Measurements from ENCODE around the gene OR4P4. TPM values are rescaled to one million over a fixed set of nuclear protein-coding genes. Genes with fewer than 3 reads are reported as not detected.

OR4P4 gene
- total and polyA plus RNA-seq, 9 of the 15 experiments (the other 6 are each of a cell fraction or from before 2014, with no cell fraction given), result not detected

Other genes with a start within 250 kb of the OR4P4 start
Only the 7 nearest of the 12 such genes appear.
- gene OR4C15, start 80.6 kb upstream of the OR4P4 start, total RNA-seq (2014; rRNA removed), result not detected in 2 replicates
- gene OR4C15, start 80.6 kb upstream of the OR4P4 start, total RNA-seq (2014; rRNA removed; fragmentation: Illumina TruSeq; extraction: Trizol), result not detected in 2 replicates
- not detected in 2 replicates for gene OR4C15, start 80.6 kb upstream of the OR4P4 start, total RNA-seq (2015; rRNA removed; fragmentation: Illumina TruSeq; extraction: Trizol)
- gene OR4C15, start 80.6 kb upstream of the OR4P4 start, total RNA-seq (2021), result not detected in 2 replicates
- gene OR4C15, start 80.6 kb upstream of the OR4P4 start, polyA plus RNA-seq (2011; rRNA removed), result not detected in 2 replicates
- gene OR4C15, start 80.6 kb upstream of the OR4P4 start, polyA plus RNA-seq (2014; fragmentation: Illumina TruSeq; extraction: Trizol), result not detected in 2 replicates
- gene OR4C15, start 80.6 kb upstream of the OR4P4 start, polyA plus RNA-seq (2014; fragmentation: Nextera tagmentation; extraction: Ambion mirVana), result not detected
- not detected in 2 replicates for gene OR4C15, start 80.6 kb upstream of the OR4P4 start, polyA plus RNA-seq (2014; rRNA removed)
- not detected in 2 replicates for gene OR4C16, start 63.0 kb upstream of the OR4P4 start, total RNA-seq (2014; rRNA removed)
- not detected in 2 replicates for gene OR4C16, start 63.0 kb upstream of the OR4P4 start, total RNA-seq (2014; rRNA removed; fragmentation: Illumina TruSeq; extraction: Trizol)
- not detected in 2 replicates for gene OR4C16, start 63.0 kb upstream of the OR4P4 start, total RNA-seq (2015; rRNA removed; fragmentation: Illumina TruSeq; extraction: Trizol)
- gene OR4C16, start 63.0 kb upstream of the OR4P4 start, total RNA-seq (2021), result not detected in 2 replicates
- gene OR4C16, start 63.0 kb upstream of the OR4P4 start, polyA plus RNA-seq (2011; rRNA removed), result not detected in 2 replicates
- not detected in 2 replicates for gene OR4C16, start 63.0 kb upstream of the OR4P4 start, polyA plus RNA-seq (2014; fragmentation: Illumina TruSeq; extraction: Trizol)
- gene OR4C16, start 63.0 kb upstream of the OR4P4 start, polyA plus RNA-seq (2014; fragmentation: Nextera tagmentation; extraction: Ambion mirVana), result not detected
- not detected in 2 replicates for gene OR4C16, start 63.0 kb upstream of the OR4P4 start, polyA plus RNA-seq (2014; rRNA removed)
- not detected in 2 replicates for gene OR4C11, start 27.5 kb upstream of the OR4P4 start, total RNA-seq (2014; rRNA removed)
- not detected in 2 replicates for gene OR4C11, start 27.5 kb upstream of the OR4P4 start, total RNA-seq (2014; rRNA removed; fragmentation: Illumina TruSeq; extraction: Trizol)
- gene OR4C11, start 27.5 kb upstream of the OR4P4 start, total RNA-seq (2015; rRNA removed; fragmentation: Illumina TruSeq; extraction: Trizol), result not detected in 2 replicates
- gene OR4C11, start 27.5 kb upstream of the OR4P4 start, total RNA-seq (2021), result not detected in 2 replicates
- not detected in 2 replicates for gene OR4C11, start 27.5 kb upstream of the OR4P4 start, polyA plus RNA-seq (2011; rRNA removed)
- gene OR4C11, start 27.5 kb upstream of the OR4P4 start, polyA plus RNA-seq (2014; fragmentation: Illumina TruSeq; extraction: Trizol), result not detected in 2 replicates
- gene OR4C11, start 27.5 kb upstream of the OR4P4 start, polyA plus RNA-seq (2014; fragmentation: Nextera tagmentation; extraction: Ambion mirVana), result not detected
- gene OR4C11, start 27.5 kb upstream of the OR4P4 start, polyA plus RNA-seq (2014; rRNA removed), result not detected in 2 replicates
- gene OR4S2, start 13.2 kb downstream of the OR4P4 start, total RNA-seq (2014; rRNA removed), result not detected in 2 replicates
- not detected in 2 replicates for gene OR4S2, start 13.2 kb downstream of the OR4P4 start, total RNA-seq (2014; rRNA removed; fragmentation: Illumina TruSeq; extraction: Trizol)
- not detected in 2 replicates for gene OR4S2, start 13.2 kb downstream of the OR4P4 start, total RNA-seq (2015; rRNA removed; fragmentation: Illumina TruSeq; extraction: Trizol)
- not detected in 2 replicates for gene OR4S2, start 13.2 kb downstream of the OR4P4 start, total RNA-seq (2021)
- not detected in 2 replicates for gene OR4S2, start 13.2 kb downstream of the OR4P4 start, polyA plus RNA-seq (2011; rRNA removed)
- not detected in 2 replicates for gene OR4S2, start 13.2 kb downstream of the OR4P4 start, polyA plus RNA-seq (2014; fragmentation: Illumina TruSeq; extraction: Trizol)
- gene OR4S2, start 13.2 kb downstream of the OR4P4 start, polyA plus RNA-seq (2014; fragmentation: Nextera tagmentation; extraction: Ambion mirVana), result not detected
- gene OR4S2, start 13.2 kb downstream of the OR4P4 start, polyA plus RNA-seq (2014; rRNA removed), result not detected in 2 replicates
- gene OR4C6, start 27.1 kb downstream of the OR4P4 start, total RNA-seq (2014; rRNA removed), result not detected in 2 replicates
- gene OR4C6, start 27.1 kb downstream of the OR4P4 start, total RNA-seq (2014; rRNA removed; fragmentation: Illumina TruSeq; extraction: Trizol), result not detected in 2 replicates
- gene OR4C6, start 27.1 kb downstream of the OR4P4 start, total RNA-seq (2015; rRNA removed; fragmentation: Illumina TruSeq; extraction: Trizol), result not detected in 2 replicates
- gene OR4C6, start 27.1 kb downstream of the OR4P4 start, total RNA-seq (2021), result not detected in 2 replicates
- not detected in 2 replicates for gene OR4C6, start 27.1 kb downstream of the OR4P4 start, polyA plus RNA-seq (2011; rRNA removed)
- gene OR4C6, start 27.1 kb downstream of the OR4P4 start, polyA plus RNA-seq (2014; fragmentation: Illumina TruSeq; extraction: Trizol), result not detected in 2 replicates
- gene OR4C6, start 27.1 kb downstream of the OR4P4 start, polyA plus RNA-seq (2014; fragmentation: Nextera tagmentation; extraction: Ambion mirVana), result not detected
- gene OR4C6, start 27.1 kb downstream of the OR4P4 start, polyA plus RNA-seq (2014; rRNA removed), result not detected in 2 replicates
- gene OR5D13, start 138.3 kb downstream of the OR4P4 start, total RNA-seq (2014; rRNA removed), result not detected in 2 replicates
- gene OR5D13, start 138.3 kb downstream of the OR4P4 start, total RNA-seq (2014; rRNA removed; fragmentation: Illumina TruSeq; extraction: Trizol), result not detected in 2 replicates
- not detected in 2 replicates for gene OR5D13, start 138.3 kb downstream of the OR4P4 start, total RNA-seq (2015; rRNA removed; fragmentation: Illumina TruSeq; extraction: Trizol)
- not detected in 2 replicates for gene OR5D13, start 138.3 kb downstream of the OR4P4 start, total RNA-seq (2021)
- not detected in 2 replicates for gene OR5D13, start 138.3 kb downstream of the OR4P4 start, polyA plus RNA-seq (2011; rRNA removed)
- not detected in 2 replicates for gene OR5D13, start 138.3 kb downstream of the OR4P4 start, polyA plus RNA-seq (2014; fragmentation: Illumina TruSeq; extraction: Trizol)
- gene OR5D13, start 138.3 kb downstream of the OR4P4 start, polyA plus RNA-seq (2014; fragmentation: Nextera tagmentation; extraction: Ambion mirVana), result not detected
- gene OR5D13, start 138.3 kb downstream of the OR4P4 start, polyA plus RNA-seq (2014; rRNA removed), result not detected in 2 replicates
- not detected in 2 replicates for gene OR5D14, start 160.4 kb downstream of the OR4P4 start, total RNA-seq (2014; rRNA removed)
- gene OR5D14, start 160.4 kb downstream of the OR4P4 start, total RNA-seq (2014; rRNA removed; fragmentation: Illumina TruSeq; extraction: Trizol), result not detected in 2 replicates
- gene OR5D14, start 160.4 kb downstream of the OR4P4 start, total RNA-seq (2015; rRNA removed; fragmentation: Illumina TruSeq; extraction: Trizol), result not detected in 2 replicates
- gene OR5D14, start 160.4 kb downstream of the OR4P4 start, total RNA-seq (2021), result not detected in 2 replicates
- gene OR5D14, start 160.4 kb downstream of the OR4P4 start, polyA plus RNA-seq (2011; rRNA removed), result not detected in 2 replicates
- not detected in 2 replicates for gene OR5D14, start 160.4 kb downstream of the OR4P4 start, polyA plus RNA-seq (2014; fragmentation: Illumina TruSeq; extraction: Trizol)
- gene OR5D14, start 160.4 kb downstream of the OR4P4 start, polyA plus RNA-seq (2014; fragmentation: Nextera tagmentation; extraction: Ambion mirVana), result not detected
- not detected in 2 replicates for gene OR5D14, start 160.4 kb downstream of the OR4P4 start, polyA plus RNA-seq (2014; rRNA removed)